Suprapubic skin (tissue), 4 donors: ENCODE measurements around the gene PTPRH. TPM values are rescaled to one million over a fixed set of nuclear protein-coding genes. Genes with fewer than 3 reads are reported as not detected.
"Not testable (repeated sequence)": the region's sequence is repeated elsewhere in the genome, so short reads cannot be mapped to it uniquely, and the experiment has no call there.

Experiments used
- DNase-seq, 2 donors: peaks; one replicate each; pipeline ENCODE4 v3.0.0-alpha.2; 2019; ENCODE audit warnings: low spot score in 2 of 2
- H3K27ac ChIP-seq: fragments of 200-600 bp; sonication (generic); one replicate; pipeline ENCODE4 v1.5.1; 2019
- H3K27me3 ChIP-seq: fragments of 200-600 bp; sonication (generic); one replicate; pipeline ENCODE4 v1.5.1; 2019
- H3K36me3 ChIP-seq: fragments of 200-600 bp; sonication (generic); one replicate; pipeline ENCODE4 v1.5.1; 2019
- H3K4me1 ChIP-seq: fragments of 200-600 bp; sonication (generic); one replicate; pipeline ENCODE4 v1.5.1; 2019
- H3K4me3 ChIP-seq: fragments of 200-600 bp; sonication (generic); one replicate; pipeline ENCODE4 v1.5.1; 2019; ENCODE audit warnings: mild to moderate bottlenecking
- H3K9me3 ChIP-seq: fragments of 200-600 bp; sonication (generic); one replicate; pipeline ENCODE4 v1.5.1; 2019
- EP300 ChIP-seq: sonication (generic); formaldehyde crosslinking; IDR thresholded peaks from one replicate; pipeline ENCODE4 v1.6.1; 2017; ENCODE audit warnings: antibody characterized with exemption
- POLR2A ChIP-seq, 2 donors: fragments of 450-650 bp; IDR thresholded peaks; one replicate each; pipeline ENCODE4 v1.6.1; 2017; ENCODE audit warnings: antibody characterized with exemption in 2 of 2, mild to moderate bottlenecking in 2 of 2, moderate library complexity in 2 of 2
- POLR2AphosphoS5 ChIP-seq, 3 donors: sonication (generic); formaldehyde crosslinking; IDR thresholded peaks; one replicate each; pipeline ENCODE4 v1.6.1; 2017; ENCODE audit warnings: antibody characterized with exemption in 3 of 3
- WGBS: methylation state at CpG from one replicate; pipeline ENCODE4 v1.1.5; 2018; 5-methylcytosine and 5-hydroxymethylcytosine counted together
- total RNA-seq, 4 donors: library from RNA; depleted of rRNA; stranded (reverse); fragments of >200 nt; gene quantifications; one replicate each; pipeline ENCODE4 v1.1.0, GENCODE V29; 2016
- TF ChIP-seq, protein P1 (sequence below), 2 donors: fragments of 200-600 bp in 1 of 2; fragments of 450-650 bp in 1 of 2; sonication (generic) in 1 of 2; IDR thresholded peaks; one replicate each; pipeline ENCODE4 v1.5.1; 2016 to 2019; ENCODE audit warnings: antibody characterized with exemption in 2 of 2, mild to moderate bottlenecking in 1 of 2, moderate library complexity in 1 of 2

Gene PTPRH
- total RNA-seq, 4 donors from 2014 or later, result 0.34 to 1.4 (median 1.1) TPM; not detected in 1

DNA sequence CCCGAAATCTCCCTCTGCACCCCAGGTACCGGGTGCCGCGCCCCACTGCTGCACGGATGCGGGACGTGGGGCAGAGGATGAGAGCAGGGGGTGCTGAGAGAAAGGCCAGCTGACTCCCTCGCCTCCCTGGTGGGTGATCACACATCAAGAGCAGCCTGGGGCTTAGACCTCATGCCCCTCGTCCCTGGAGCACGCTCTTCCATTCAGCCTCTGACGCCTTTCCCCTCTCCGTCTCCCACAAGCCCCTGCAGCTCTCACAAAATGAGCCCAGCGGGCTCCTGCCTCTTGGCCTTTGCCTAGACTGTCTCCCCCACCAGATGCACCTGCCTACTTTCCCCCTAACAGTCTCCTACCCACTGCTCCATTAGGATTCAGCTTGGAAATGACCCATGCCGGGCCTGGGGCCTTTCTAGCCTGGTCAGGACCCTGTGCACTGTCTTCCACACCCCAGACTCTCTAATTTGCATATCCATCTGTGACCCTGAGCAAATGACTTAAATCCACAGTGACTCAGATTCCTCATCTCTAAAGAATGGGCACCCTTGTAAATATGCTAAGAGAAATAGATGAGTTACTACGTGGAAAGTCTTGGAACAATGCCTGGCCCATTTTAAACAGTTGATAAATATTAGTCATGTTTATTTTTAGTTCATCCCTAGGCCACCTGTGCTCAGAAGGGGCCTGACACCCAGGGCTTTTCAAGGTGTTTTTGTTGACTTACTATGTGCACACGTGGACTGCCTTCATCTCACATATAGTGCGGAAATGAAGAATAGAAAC lies 582 bp upstream of the PTPRH start:
- Histone ChIP-seq H3K4me3 (no peak overlapping the region), H3K36me3 (no peaks in the 10 kb centered on the region), H3K27ac (no peak overlapping the region), H3K4me1 (peaks cover 22% of the 10 kb centered on the region), H3K27me3 (peaks cover 4% of the 10 kb centered on the region), H3K9me3 (peaks cover 4% of the 10 kb centered on the region)
- TF ChIP-seq EP300 (no peak), POLR2AphosphoS5 (IDR thresholded peaks at IDR 0.05) (no peak), POLR2A (IDR thresholded peaks at IDR 0.05) (no peak)
- TF ChIP-seq, protein P1, sequence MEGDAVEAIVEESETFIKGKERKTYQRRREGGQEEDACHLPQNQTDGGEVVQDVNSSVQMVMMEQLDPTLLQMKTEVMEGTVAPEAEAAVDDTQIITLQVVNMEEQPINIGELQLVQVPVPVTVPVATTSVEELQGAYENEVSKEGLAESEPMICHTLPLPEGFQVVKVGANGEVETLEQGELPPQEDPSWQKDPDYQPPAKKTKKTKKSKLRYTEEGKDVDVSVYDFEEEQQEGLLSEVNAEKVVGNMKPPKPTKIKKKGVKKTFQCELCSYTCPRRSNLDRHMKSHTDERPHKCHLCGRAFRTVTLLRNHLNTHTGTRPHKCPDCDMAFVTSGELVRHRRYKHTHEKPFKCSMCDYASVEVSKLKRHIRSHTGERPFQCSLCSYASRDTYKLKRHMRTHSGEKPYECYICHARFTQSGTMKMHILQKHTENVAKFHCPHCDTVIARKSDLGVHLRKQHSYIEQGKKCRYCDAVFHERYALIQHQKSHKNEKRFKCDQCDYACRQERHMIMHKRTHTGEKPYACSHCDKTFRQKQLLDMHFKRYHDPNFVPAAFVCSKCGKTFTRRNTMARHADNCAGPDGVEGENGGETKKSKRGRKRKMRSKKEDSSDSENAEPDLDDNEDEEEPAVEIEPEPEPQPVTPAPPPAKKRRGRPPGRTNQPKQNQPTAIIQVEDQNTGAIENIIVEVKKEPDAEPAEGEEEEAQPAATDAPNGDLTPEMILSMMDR (IDR thresholded peaks at IDR 0.05), result no peak
- WGBS, result 67% methylated on average over 17 of the region's 17 CpGs
- no peak for DNase-seq

DNA sequence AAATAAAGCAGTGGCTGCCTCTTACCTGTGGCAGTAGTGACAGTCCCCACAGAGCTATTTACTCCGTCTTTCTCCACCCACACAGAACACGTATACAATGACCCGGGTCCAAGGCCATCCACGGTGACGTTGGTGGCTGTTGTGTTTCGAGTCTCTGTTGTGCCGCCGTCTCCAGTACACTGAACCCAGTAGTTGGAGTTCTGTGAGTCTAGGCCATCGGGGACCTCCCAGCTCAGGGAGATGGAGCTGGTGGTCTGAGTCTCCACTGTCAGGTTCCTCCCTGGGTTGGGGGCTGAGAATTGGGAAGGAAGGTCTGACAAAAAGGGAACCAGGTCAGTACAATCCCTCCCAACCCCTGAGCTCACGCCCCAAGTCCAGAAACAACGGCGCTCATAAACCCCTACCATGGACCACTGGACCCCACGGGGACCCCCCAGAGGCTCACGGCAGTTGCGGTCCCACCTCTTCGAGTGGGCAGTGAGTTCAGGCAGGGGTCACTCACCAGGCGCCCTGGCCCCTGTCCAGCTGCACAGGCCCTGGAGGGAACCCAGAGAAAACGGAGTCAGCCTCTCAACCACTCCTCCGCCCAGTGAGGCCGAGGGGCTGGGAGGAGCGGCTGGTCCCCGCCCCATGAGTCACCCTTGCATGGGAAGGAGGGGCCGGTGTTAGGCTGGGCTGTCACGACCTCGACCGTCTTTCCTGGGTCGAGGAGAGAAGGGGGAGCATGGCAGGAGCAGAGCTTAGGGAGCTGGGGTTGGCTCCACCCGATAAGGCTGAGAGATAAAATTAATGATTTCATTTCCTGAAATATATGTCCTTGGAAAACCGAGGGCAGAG lies 2.4 kb downstream of the PTPRH start:
- TF ChIP-seq POLR2A (IDR thresholded peaks at IDR 0.05) (no peak), EP300 (no peak), POLR2AphosphoS5 (IDR thresholded peaks at IDR 0.05) (no peak)
- TF ChIP-seq, protein P1 (IDR thresholded peaks at IDR 0.05), result no peak
- peaks cover 22% of the 10 kb centered on the region for H3K4me1 ChIP-seq
- 35% methylated on average over 22 of the region's 29 CpGs for WGBS
- no peak overlapping the region for H3K27ac ChIP-seq
- peak overlapping the region; percentile 27 for H3K4me3 ChIP-seq
- H3K36me3 ChIP-seq, result no peaks in the 10 kb centered on the region
- no peaks in the 10 kb centered on the region for H3K9me3 ChIP-seq
- peak in 1 of 2 donors; percentile 86 for DNase-seq
- peaks cover 3% of the 10 kb centered on the region for H3K27me3 ChIP-seq

DNA sequence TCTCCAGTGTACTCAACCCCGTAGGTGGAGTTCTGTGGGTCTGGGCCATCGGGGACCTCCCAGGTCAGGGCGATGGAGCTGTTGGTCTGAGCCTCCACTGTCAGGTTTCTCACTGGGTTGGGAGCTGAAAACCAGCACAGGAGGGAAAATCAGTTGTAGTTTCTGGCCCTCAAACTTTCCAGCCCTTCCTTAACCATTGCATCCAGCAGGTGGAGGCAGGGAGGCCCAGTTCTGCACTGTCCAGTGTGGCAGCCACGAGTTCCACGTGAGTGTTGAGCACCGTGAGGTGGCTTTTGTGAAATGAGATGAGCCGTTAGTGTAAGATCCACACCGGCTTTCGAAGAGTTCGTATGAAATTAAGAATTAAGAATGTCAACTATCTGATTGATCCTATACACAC lies 7.1 kb downstream of the PTPRH start:
- not testable (repeated sequence) for H3K27ac ChIP-seq, H3K9me3 ChIP-seq, DNase-seq, H3K4me1 ChIP-seq, H3K36me3 ChIP-seq, H3K4me3 ChIP-seq
- 68% methylated on average over 9 of the region's 10 CpGs for WGBS
- peaks cover 16% of the 10 kb centered on the region for H3K27me3 ChIP-seq

DNA sequence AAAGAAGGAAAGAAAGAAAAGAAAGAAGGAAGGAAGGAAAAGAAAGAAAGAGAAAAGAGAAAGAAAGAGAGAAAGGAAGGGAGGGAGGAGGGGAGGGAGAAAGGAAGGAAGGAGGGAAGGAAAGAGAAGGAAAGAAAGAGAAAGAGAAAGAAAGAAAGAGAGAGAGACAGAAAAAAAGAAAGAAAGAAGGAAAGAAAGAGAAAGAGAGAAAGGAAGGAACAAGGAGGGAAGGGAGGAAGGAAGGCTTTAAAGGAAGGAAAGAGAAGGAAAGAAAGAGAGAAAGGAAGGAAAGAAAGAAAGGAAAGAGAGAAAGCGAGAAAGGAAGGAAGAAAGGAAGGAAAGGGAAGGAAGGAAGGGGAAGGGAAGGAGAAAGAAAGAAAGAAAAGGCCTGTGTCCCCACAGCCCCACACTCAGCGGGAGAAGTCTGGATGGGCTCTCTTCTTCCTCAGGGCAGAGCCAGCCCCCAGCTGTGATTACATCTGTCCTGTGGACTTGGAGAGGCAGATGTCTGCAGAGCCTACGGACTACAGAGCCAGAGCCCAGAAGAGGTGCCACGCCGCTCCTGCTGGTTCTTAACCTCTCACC lies 9.6 kb downstream of the PTPRH start:
- no peak overlapping the region for H3K4me3 ChIP-seq
- no peaks in the 10 kb centered on the region for H3K9me3 ChIP-seq
- no peaks in the 10 kb centered on the region for H3K36me3 ChIP-seq
- TF ChIP-seq EP300 (no peak), POLR2AphosphoS5 (IDR thresholded peaks at IDR 0.05) (no peak), POLR2A (IDR thresholded peaks at IDR 0.05) (no peak)
- TF ChIP-seq, protein P1 (IDR thresholded peaks at IDR 0.05), result no peak
- no peak overlapping the region for H3K27ac ChIP-seq
- WGBS, result 61% methylated on average over 5 of the region's 5 CpGs
- H3K27me3 ChIP-seq, result peaks cover 17% of the 10 kb centered on the region
- no peak for DNase-seq
- no peaks in the 10 kb centered on the region for H3K4me1 ChIP-seq

DNA sequence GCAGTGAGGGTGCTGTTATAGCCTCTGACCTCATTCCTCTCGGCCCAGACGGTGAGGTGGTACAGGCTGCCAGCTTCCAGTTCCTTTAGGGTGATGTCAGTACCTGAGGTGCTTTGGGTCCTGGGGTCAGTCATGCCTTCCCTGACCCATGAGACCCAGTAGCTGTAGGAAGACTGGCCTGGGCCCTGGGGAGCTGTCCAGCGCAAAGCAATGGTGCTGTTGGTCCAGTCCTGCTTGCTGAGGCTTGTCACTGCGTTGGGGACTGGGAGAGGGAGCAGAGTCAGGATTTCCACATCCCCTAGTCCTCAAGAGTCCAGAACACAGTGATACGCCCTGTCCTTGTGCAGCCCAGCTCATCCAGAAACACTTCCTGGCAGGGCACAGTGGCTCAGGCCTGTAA lies 10.7 kb downstream of the PTPRH start:
- TF ChIP-seq EP300 (no peak), POLR2AphosphoS5 (IDR thresholded peaks at IDR 0.05) (no peak), POLR2A (IDR thresholded peaks at IDR 0.05) (no peak)
- TF ChIP-seq, protein P1 (IDR thresholded peaks at IDR 0.05), result no peak
- Histone ChIP-seq H3K27ac (no peak overlapping the region), H3K27me3 (peaks cover 17% of the 10 kb centered on the region)

More for the DNA sequence above, 10.7 kb downstream of the PTPRH start:
- Histone ChIP-seq H3K9me3 (no peaks in the 10 kb centered on the region), H3K4me3 (no peak overlapping the region), H3K36me3 (no peaks in the 10 kb centered on the region), H3K4me1 (no peaks in the 10 kb centered on the region)
- WGBS, result 88% methylated on average over 3 of the region's 5 CpGs
- no peak for DNase-seq
